Colon (tissue), 2 donors: ENCODE results near the gene ZNF529.

Experiments
- FAIRE-seq: peaks from 2 replicates; lab custom pipeline; 2012; peaks lifted over from hg19 to GRCh38; lab: Jason Lieb, UNC
- donor health status: control.
- donor health status: control.

The ZNF529 gene

DNA sequence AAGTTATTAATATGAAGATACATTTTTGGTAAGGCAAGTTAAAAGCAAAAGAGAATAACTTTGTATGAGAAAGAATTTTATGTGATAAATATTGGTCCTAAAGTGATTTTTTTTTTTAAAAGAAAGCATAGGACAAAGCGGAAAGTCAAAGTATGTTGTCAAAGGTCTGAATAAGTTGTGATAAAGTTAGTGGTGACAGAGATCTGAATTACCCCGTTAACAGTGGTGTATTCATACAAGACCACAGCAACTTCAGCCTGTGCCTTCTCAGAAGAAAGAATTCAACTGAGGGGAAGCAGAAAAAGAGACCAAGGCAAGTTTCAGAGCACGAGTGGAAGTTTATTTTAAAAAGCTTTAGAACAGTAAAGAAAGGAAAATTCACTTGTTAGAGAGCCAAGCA lies 64.8 kb downstream of the ZNF529 start:
- no peak for FAIRE-seq

DNA sequence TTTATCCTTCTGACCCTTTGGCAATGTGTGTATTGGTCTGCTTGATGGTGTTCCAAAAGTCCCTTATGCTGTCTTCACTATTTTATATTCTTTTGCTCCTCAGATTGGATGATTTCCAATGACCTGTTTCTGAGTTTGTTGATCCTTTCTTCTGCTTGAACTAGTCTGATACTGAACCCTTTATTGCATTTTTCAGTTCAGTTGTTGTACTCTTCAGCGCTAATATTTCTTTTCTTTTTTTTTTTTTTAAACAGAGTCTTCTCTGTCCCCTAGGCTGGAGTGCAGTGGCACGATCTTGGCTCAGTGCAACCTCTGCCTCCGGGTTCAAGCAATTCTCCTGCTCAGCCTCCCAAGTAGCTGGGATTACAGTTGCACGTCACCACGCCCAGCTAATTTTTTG lies 71.1 kb downstream of the ZNF529 start:
- FAIRE-seq, result no peak

DNA sequence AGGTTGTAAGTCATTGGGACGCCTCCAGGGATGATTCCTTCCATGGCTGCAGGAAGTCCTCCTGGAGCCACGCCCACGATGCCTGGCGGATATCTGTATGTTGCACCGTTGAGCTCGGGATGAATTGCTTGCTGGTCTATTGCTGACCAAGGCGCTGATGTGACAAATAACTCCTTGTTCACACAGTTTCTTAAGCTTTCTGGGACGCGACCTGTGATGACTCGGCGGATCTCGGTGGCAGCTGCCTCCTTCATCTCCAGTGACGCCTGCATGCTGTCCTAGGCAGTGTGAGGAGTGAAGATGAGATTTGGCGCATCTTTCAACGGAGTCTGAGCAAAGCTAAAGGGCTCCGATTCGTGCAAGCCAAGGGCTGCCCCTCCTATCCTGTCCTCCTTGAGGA lies 76.1 kb downstream of the ZNF529 start:
- FAIRE-seq, result no peak
